RWPE2 (cell line): Measurements from ENCODE around the gene ACOT7.

Source experiments
- ATAC-seq: fragments of 200-7000 bp; cut with Tn5 transposase; 3 replicates; pipeline ENCODE4 v1.9.1; 2021; ENCODE audit warnings: low read depth
- DNase-seq: peaks from one replicate; pipeline ENCODE4 v3.0.0-alpha.2; 2020; ENCODE audit warnings: low spot score
- H3K27ac ChIP-seq: fragments of 450-650 bp; 2 replicates; pipeline ENCODE4 v1.5.1; 2017; ENCODE audit warnings: mild to moderate bottlenecking; ENCODE audit not compliant: poor library complexity, severe bottlenecking
- H3K27me3 ChIP-seq: fragments of 250-450 bp; sonication (Bioruptor Pico); 2 replicates; pipeline ENCODE4 v1.5.1; 2021; ENCODE audit warnings: mild to moderate bottlenecking, moderate library complexity; ENCODE audit not compliant: insufficient read depth, poor library complexity, severe bottlenecking
- H3K36me3 ChIP-seq: fragments of 250-450 bp; sonication (Bioruptor Pico); 2 replicates; pipeline ENCODE4 v1.5.1; 2020; ENCODE audit warnings: low read depth, mild to moderate bottlenecking, moderate library complexity
- H3K4me1 ChIP-seq: fragments of 250-450 bp; sonication (Bioruptor Pico); 2 replicates; pipeline ENCODE4 v1.5.1; 2021; ENCODE audit warnings: mild to moderate bottlenecking, moderate library complexity; ENCODE audit not compliant: insufficient read depth, poor library complexity, severe bottlenecking
- H3K4me3 ChIP-seq: fragments of 250-450 bp; sonication (Bioruptor Pico); 2 replicates; pipeline ENCODE4 v1.5.1; 2021; ENCODE audit warnings: mild to moderate bottlenecking, moderate library complexity; ENCODE audit not compliant: severe bottlenecking
- H3K9me3 ChIP-seq: fragments of 250-450 bp; sonication (Bioruptor Pico); 2 replicates; pipeline ENCODE4 v1.5.1; 2021; ENCODE audit warnings: mild to moderate bottlenecking, moderate library complexity; ENCODE audit not compliant: severe bottlenecking
- TF ChIP-seq, protein P1 (sequence below): fragments of 450-650 bp; IDR thresholded peaks from one replicate; pipeline ENCODE4 v1.5.1; 2017; ENCODE audit warnings: mild to moderate bottlenecking, moderate library complexity; ENCODE audit not compliant: poor library complexity, severe bottlenecking

Gene ACOT7

GRCh38 chr1:6225651-6226050 lies 167.9 kb downstream of the ACOT7 start:
- no peak for DNase-seq
- Histone ChIP-seq H3K4me1 (peaks cover 3% of the 10 kb centered on the region), H3K27ac (no peak overlapping the region), H3K9me3 (no peaks in the 10 kb centered on the region), H3K4me3 (no peak overlapping the region), H3K36me3 (peaks cover 84% of the 10 kb centered on the region), H3K27me3 (no peaks in the 10 kb centered on the region)
- no peak for ATAC-seq
- TF ChIP-seq, protein P1, sequence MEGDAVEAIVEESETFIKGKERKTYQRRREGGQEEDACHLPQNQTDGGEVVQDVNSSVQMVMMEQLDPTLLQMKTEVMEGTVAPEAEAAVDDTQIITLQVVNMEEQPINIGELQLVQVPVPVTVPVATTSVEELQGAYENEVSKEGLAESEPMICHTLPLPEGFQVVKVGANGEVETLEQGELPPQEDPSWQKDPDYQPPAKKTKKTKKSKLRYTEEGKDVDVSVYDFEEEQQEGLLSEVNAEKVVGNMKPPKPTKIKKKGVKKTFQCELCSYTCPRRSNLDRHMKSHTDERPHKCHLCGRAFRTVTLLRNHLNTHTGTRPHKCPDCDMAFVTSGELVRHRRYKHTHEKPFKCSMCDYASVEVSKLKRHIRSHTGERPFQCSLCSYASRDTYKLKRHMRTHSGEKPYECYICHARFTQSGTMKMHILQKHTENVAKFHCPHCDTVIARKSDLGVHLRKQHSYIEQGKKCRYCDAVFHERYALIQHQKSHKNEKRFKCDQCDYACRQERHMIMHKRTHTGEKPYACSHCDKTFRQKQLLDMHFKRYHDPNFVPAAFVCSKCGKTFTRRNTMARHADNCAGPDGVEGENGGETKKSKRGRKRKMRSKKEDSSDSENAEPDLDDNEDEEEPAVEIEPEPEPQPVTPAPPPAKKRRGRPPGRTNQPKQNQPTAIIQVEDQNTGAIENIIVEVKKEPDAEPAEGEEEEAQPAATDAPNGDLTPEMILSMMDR = no peak

- no peak for DNase-seq
- Histone ChIP-seq H3K9me3 (no peaks in the 10 kb centered on the region), H3K4me3 (no peak overlapping the region), H3K4me1 (peaks cover 10% of the 10 kb centered on the region), H3K36me3 (peaks cover 78% of the 10 kb centered on the region), H3K27me3 (no peaks in the 10 kb centered on the region), H3K27ac (no peak overlapping the region)
- no peak for ATAC-seq
- TF ChIP-seq, protein P1 = no peak
These were observed 168.8 kb downstream of the ACOT7 start for GRCh38 chr1:6224718-6225117.

DNA sequence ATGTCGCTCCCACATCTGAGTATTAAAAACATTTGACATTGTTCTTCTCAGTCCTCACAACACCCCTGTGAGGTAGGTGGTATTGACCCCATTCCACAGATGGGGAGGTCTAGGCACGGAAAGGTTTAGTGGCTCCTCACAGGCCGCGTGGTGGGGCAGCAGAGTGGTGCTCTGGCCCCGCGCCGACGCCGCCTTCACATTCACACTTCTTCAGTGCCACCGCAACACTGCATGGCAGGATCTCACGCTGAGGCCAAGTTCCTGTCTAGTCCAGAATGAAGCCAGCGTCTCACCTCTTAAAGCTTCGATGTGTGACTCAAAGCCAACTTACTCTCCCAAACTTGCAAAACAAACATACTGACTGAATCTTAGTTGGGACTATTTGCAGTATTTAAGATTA lies 169.9 kb downstream of the ACOT7 start:
- no peak overlapping the region for H3K4me3 ChIP-seq
- ATAC-seq (no peak), DNase-seq (no peak)
- H3K9me3 ChIP-seq = no peaks in the 10 kb centered on the region
- peaks cover 10% of the 10 kb centered on the region for H3K4me1 ChIP-seq
- H3K27ac ChIP-seq = no peak overlapping the region
- TF ChIP-seq, protein P1 = no peak
- no peaks in the 10 kb centered on the region for H3K27me3 ChIP-seq
- peaks cover 69% of the 10 kb centered on the region for H3K36me3 ChIP-seq

GRCh38 chr1:6222636-6223035 lies 170.9 kb downstream of the ACOT7 start:
- H3K27ac ChIP-seq = peak overlapping the region; percentile 18
- no peak; the same call in 2 of the 3 replicates for ATAC-seq

DNA sequence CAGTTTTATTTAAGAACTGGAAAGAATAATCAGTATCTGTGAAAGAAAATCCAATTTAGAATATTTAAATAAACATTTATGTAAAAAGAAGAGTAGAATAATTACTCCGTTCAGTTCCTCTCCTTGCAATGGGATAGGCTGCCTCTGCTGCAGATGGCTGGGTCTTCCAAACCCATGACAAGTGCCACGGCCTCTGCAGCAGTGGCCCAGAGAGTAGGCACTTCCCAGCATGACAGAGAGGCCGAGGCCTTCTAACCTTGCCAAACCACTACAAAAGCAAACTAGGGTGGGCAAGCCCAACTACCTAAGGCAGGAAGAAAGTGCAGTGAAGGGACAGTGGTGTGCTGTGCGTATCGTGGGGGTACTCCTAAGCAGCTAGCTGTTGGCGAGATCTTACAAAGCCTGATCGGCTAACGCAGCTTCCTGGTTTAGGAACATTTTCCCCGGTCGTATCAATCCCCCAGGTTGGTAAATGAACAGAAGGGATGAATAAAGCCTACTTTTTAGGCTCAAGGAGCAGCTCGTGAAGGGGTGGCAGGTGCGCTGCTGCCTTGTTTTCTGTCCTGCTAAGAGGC lies 172.3 kb downstream of the ACOT7 start:
- no peak for ATAC-seq
- TF ChIP-seq, protein P1 = no peak
- H3K4me1 ChIP-seq = peaks cover 10% of the 10 kb centered on the region
- H3K27ac ChIP-seq = peak overlapping the region; percentile 45
- no peaks in the 10 kb centered on the region for H3K27me3 ChIP-seq
- no peaks in the 10 kb centered on the region for H3K9me3 ChIP-seq
- DNase-seq = no peak
- peaks cover 46% of the 10 kb centered on the region for H3K36me3 ChIP-seq
- no peak overlapping the region for H3K4me3 ChIP-seq

More at GRCh38 chr1:6222636-6223035, 170.9 kb downstream of the ACOT7 start:
- TF ChIP-seq, protein P1 = no peak
- H3K4me3 ChIP-seq = no peak overlapping the region
- H3K9me3 ChIP-seq = no peaks in the 10 kb centered on the region
- H3K36me3 ChIP-seq = peaks cover 59% of the 10 kb centered on the region
- peaks cover 10% of the 10 kb centered on the region for H3K4me1 ChIP-seq
- no peaks in the 10 kb centered on the region for H3K27me3 ChIP-seq
- no peak for DNase-seq
